ENCODE results near the gene C6orf132. TPM values are rescaled to one million over a fixed set of nuclear protein-coding genes. Genes with fewer than 3 reads are reported as not detected.
"Not testable (repeated sequence)": the region's sequence is repeated elsewhere in the genome, so short reads cannot be mapped to it uniquely, and the experiment has no call there.

C6orf132 gene
- total RNA-seq, 1 donor from 2014 or later, result 4.0 TPM

DNA sequence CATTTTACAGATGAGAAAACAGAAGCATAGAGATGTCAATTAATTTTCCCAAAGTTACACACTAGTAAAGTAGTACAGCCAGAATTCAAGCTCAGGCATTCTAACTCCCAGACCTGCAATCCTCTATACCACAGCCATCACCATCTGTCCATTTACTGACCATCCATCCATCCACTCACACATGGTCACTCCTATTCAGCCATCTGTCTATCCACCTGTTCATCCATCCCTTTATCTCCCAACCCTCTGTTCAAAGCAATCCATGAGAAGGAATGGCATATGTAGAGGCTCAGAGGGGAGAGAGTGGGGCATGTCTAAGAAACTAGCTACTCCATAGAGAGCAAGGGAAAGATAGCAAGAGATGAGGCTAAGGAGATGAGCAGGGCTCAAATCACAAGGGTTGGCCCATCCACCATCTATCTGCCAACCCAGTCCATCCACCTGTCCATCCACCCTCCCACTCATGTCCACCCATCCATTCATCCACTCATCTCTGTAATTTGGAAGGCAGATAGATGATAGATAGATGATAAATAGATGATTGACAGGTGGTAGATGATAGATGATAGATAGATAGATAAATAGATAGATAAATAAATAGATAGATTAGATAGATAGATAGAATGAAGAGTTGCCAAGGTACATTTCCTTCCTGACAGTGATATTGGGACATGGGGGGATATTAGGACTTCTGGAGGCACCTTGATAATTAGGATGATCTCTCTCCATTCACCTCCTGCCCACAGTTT, 12.2 kb upstream of the C6orf132 start:
- Mint-ChIP-seq H3K4me1 (ENCODE audit: unreplicated experiment) (peaks cover 9% of the 10 kb centered on the region), H3K36me3 (ENCODE audit: unreplicated experiment) (no peaks in the 10 kb centered on the region), H3K27ac (ENCODE audit: unreplicated experiment) (no peak overlapping the region), H3K9me3 (ENCODE audit: unreplicated experiment) (no peaks in the 10 kb centered on the region), H3K27me3 (ENCODE audit: unreplicated experiment) (peaks cover 15% of the 10 kb centered on the region), H3K4me3 (ENCODE audit: unreplicated experiment) (no peak overlapping the region)
- no peak for DNase-seq (ENCODE audit: extremely low spot score, unreplicated experiment)
- no peak for TF ChIP-seq CTCF (IDR thresholded peaks at IDR 0.05)

GRCh38 chr6:42153921-42154320, 11.5 kb upstream of the C6orf132 start:
- Mint-ChIP-seq H3K4me3 (ENCODE audit: unreplicated experiment) (no peak overlapping the region), H3K27ac (ENCODE audit: unreplicated experiment) (no peak overlapping the region), H3K27me3 (ENCODE audit: unreplicated experiment) (peaks cover 15% of the 10 kb centered on the region), H3K9me3 (ENCODE audit: unreplicated experiment) (no peaks in the 10 kb centered on the region), H3K36me3 (ENCODE audit: unreplicated experiment) (no peaks in the 10 kb centered on the region), H3K4me1 (ENCODE audit: unreplicated experiment) (peaks cover 9% of the 10 kb centered on the region)
- no peak for TF ChIP-seq CTCF (IDR thresholded peaks at IDR 0.05)
- no peak for DNase-seq (ENCODE audit: extremely low spot score, unreplicated experiment)

GRCh38 chr6:42152528-42153213, 10.3 kb upstream of the C6orf132 start:
- H3K4me1 Mint-ChIP-seq (ENCODE audit: unreplicated experiment); H3K4me3 Mint-ChIP-seq (ENCODE audit: unreplicated experiment); H3K36me3 Mint-ChIP-seq (ENCODE audit: unreplicated experiment); H3K9me3 Mint-ChIP-seq (ENCODE audit: unreplicated experiment); H3K27ac Mint-ChIP-seq (ENCODE audit: unreplicated experiment); DNase-seq (ENCODE audit: extremely low spot score, unreplicated experiment): not testable (repeated sequence)
- H3K27me3 Mint-ChIP-seq (ENCODE audit: unreplicated experiment), result peaks cover 15% of the 10 kb centered on the region

- no peaks in the 10 kb centered on the region for H3K9me3 Mint-ChIP-seq (ENCODE audit: unreplicated experiment)
- no peaks in the 10 kb centered on the region for H3K36me3 Mint-ChIP-seq (ENCODE audit: unreplicated experiment)
- DNase-seq (ENCODE audit: extremely low spot score, unreplicated experiment), result no peak
- peaks cover 15% of the 10 kb centered on the region for H3K27me3 Mint-ChIP-seq (ENCODE audit: unreplicated experiment)
- H3K27ac Mint-ChIP-seq (ENCODE audit: unreplicated experiment), result no peak overlapping the region
- TF ChIP-seq CTCF (IDR thresholded peaks at IDR 0.05), result no peak
- H3K4me1 Mint-ChIP-seq (ENCODE audit: unreplicated experiment), result peaks cover 3% of the 10 kb centered on the region
- no peak overlapping the region for H3K4me3 Mint-ChIP-seq (ENCODE audit: unreplicated experiment)
Observed at GRCh38 chr6:42152024-42152423, 9.6 kb upstream of the C6orf132 start.

DNA sequence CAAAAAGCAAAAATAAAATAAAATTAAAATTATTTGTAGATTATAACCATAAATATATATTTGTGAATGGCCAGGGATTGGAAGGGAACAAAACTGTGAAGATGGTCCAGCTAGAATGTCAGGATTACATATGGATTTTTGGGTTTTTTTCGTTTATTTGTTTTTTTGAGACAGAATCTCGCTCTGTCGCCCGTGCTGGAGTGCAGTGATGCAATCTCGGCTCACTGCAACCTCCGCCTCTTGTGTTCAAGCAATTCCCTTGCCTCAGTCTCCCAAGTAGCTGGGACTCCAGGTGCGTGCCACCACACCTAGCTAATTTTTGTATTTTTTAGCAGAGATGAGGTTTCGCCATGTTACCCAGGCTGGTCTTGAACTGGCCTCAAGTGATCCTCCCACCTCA, 7.8 kb upstream of the C6orf132 start:
- Mint-ChIP-seq H3K27ac (ENCODE audit: unreplicated experiment) (no peak overlapping the region), H3K9me3 (ENCODE audit: unreplicated experiment) (no peaks in the 10 kb centered on the region), H3K4me1 (ENCODE audit: unreplicated experiment) (peaks cover 3% of the 10 kb centered on the region), H3K4me3 (ENCODE audit: unreplicated experiment) (no peak overlapping the region), H3K27me3 (ENCODE audit: unreplicated experiment) (peaks cover 15% of the 10 kb centered on the region), H3K36me3 (ENCODE audit: unreplicated experiment) (no peaks in the 10 kb centered on the region)
- no peak for DNase-seq (ENCODE audit: extremely low spot score, unreplicated experiment)
- no peak for TF ChIP-seq CTCF (IDR thresholded peaks at IDR 0.05)

Measured in osteocyte (in vitro differentiated cells).